Measurements from ENCODE around the gene ZNF205. TPM values are rescaled to one million over a fixed set of nuclear protein-coding genes. Genes with fewer than 3 reads are reported as not detected.

ZNF205 gene
- total and polyA plus RNA-seq, 2 of the 13 experiments (the other 11 are each of a cell fraction or from before 2014, with no cell fraction given), result 5.8 to 10.2 TPM

GRCh38 chr16:3112058-3112880 is at the start of gene ZNF205 (continued):
- TF ChIP-seq SOX6 (IDR thresholded peaks at IDR 0.05) (no peak), SOX6 (CRISPR knock-in tag; IDR thresholded peaks at IDR 0.05) (peak; percentile 18; the same call in 1 of the 2 replicates), SAFB2 (CRISPR knock-in tag; IDR thresholded peaks at IDR 0.05; ENCODE audit: borderline replicate concordance, low read depth) (peak; percentile 54; the same call in 1 of the 2 replicates), KLF12 (CRISPR knock-in tag; IDR thresholded peaks at IDR 0.05; ENCODE audit: borderline replicate concordance) (peak; percentile 92), ZBTB38 (CRISPR knock-in tag; IDR thresholded peaks at IDR 0.05) (peak; percentile 69; the same call in 1 of the 2 replicates), TAF1 (CRISPR knock-in tag; IDR thresholded peaks at IDR 0.05) (peak; percentile 81), HCFC1 (IDR thresholded peaks at IDR 0.05; ENCODE audit: low read depth, low read length) (peak; percentile 65; the same call in 1 of the 2 replicates), FOSL2 (CRISPR knock-in tag; IDR thresholded peaks at IDR 0.05) (peak; percentile 38; the same call in 1 of the 2 replicates), NCOA5 (CRISPR knock-in tag; IDR thresholded peaks at IDR 0.05) (no peak), ZNF709 (CRISPR knock-in tag; IDR thresholded peaks at IDR 0.05) (peak; percentile 60; the same call in 1 of the 2 replicates), ZNF431 (CRISPR knock-in tag; IDR thresholded peaks at IDR 0.05; ENCODE audit: borderline replicate concordance, low read depth) (no peak), ETS1 (CRISPR knock-in tag; IDR thresholded peaks at IDR 0.05) (no peak), GATA4 (IDR thresholded peaks at IDR 0.05; ENCODE audit: borderline replicate concordance, low read depth) (no peak), GMEB1 (CRISPR knock-in tag; IDR thresholded peaks at IDR 0.05; ENCODE audit: borderline replicate concordance) (peak; percentile 52; the same call in 1 of the 2 replicates), PHF21A (CRISPR knock-in tag; IDR thresholded peaks at IDR 0.05) (peak; percentile 55; the same call in 1 of the 2 replicates), FOXP1 (IDR thresholded peaks at IDR 0.05) (no peak), FOXP1 (CRISPR knock-in tag; IDR thresholded peaks at IDR 0.05) (peak; percentile 38; the same call in 1 of the 2 replicates), GTF3A (CRISPR knock-in tag; conservative IDR thresholded peaks at IDR 0.05) (no peak), SP1 (IDR thresholded peaks at IDR 0.05) (no peak), SP1 (CRISPR knock-in tag; IDR thresholded peaks at IDR 0.05) (peak; percentile 80), NFIC (IDR thresholded peaks at IDR 0.05; ENCODE audit: low read length) (no peak), ZNF496 (CRISPR knock-in tag; IDR thresholded peaks at IDR 0.05; ENCODE audit: insufficient replicate concordance) (no peak), ZSCAN29 (CRISPR knock-in tag; conservative IDR thresholded peaks at IDR 0.05) (peak; percentile 53; the same call in 1 of the 2 replicates), RBM39 (IDR thresholded peaks at IDR 0.05; ENCODE audit: low read depth, low read length, poor library complexity, severe bottlenecking) (peak; percentile 73), MYC (CRISPR knock-in tag; IDR thresholded peaks at IDR 0.05; ENCODE audit: borderline replicate concordance) (peak; percentile 74; the same call in 1 of the 2 replicates), KAT7 (CRISPR knock-in tag; IDR thresholded peaks at IDR 0.05; ENCODE audit: borderline replicate concordance) (peak; percentile 60; the same call in 1 of the 2 replicates), GABPB1 (CRISPR knock-in tag; IDR thresholded peaks at IDR 0.05) (peak; percentile 100), KDM5A (IDR thresholded peaks at IDR 0.05; ENCODE audit: borderline replicate concordance, low read length) (peak; percentile 98)

All from HepG2 (cell line).